Keratinocyte (primary cell): Measurements from ENCODE around the gene ZNF860. TPM values are rescaled to one million over a fixed set of nuclear protein-coding genes. Genes with fewer than 3 reads are reported as not detected.

Experiments used
- DNase-seq: peaks from one replicate; pipeline ENCODE4 v3.0.0-alpha.2; 2011; ENCODE audit warnings: low read depth, missing footprints, low spot score
- FAIRE-seq: peaks from 2 replicates; lab custom pipeline; 2011; peaks lifted over from hg19 to GRCh38; lab: Jason Lieb, UNC
- H2AFZ ChIP-seq: 2 replicates; pipeline ENCODE4 v1.6.0; 2012; ENCODE audit warnings: low read length, control low read depth, inconsistent platforms; ENCODE audit not compliant: control insufficient read depth
- H3K27ac ChIP-seq: 2 replicates; pipeline ENCODE4 v1.5.1; 2011; ENCODE audit warnings: low read length; ENCODE audit not compliant: control insufficient read depth, insufficient read depth
- H3K27me3 ChIP-seq: 3 replicates; pipeline ENCODE4 v1.6.0; 2011; ENCODE audit warnings: low read length; ENCODE audit not compliant: control insufficient read depth, insufficient read depth; ENCODE audit errors: extremely low read depth
- H3K36me3 ChIP-seq, 2 experiments: 2 replicates in 1 of 2; 3 replicates in 1 of 2; pipeline ENCODE4 v1.5.1; 2011; ENCODE audit warnings: low read length in 2 of 2, mild to moderate bottlenecking in 1 of 2; ENCODE audit not compliant: control insufficient read depth in 2 of 2, insufficient read depth in 2 of 2; ENCODE audit errors: extremely low read depth in 1 of 2
- H3K4me1 ChIP-seq: 3 replicates; pipeline ENCODE4 v1.5.1; 2011; ENCODE audit warnings: low read length; ENCODE audit not compliant: control insufficient read depth, insufficient read depth; ENCODE audit errors: extremely low read depth
- H3K4me2 ChIP-seq: 3 replicates; pipeline ENCODE4 v1.6.0; 2011; ENCODE audit warnings: low read depth, low read length; ENCODE audit not compliant: control insufficient read depth, insufficient read depth; ENCODE audit errors: extremely low read depth
- H3K4me3 ChIP-seq, 3 experiments: fragments of 200-600 bp in 1 of 3; sonication (generic) in 1 of 3; 2 replicates in 2 of 3; 3 replicates in 1 of 3; pipeline ENCODE4 v1.5.1; 2011 to 2016; ENCODE audit warnings: low read length in 3 of 3, mild to moderate bottlenecking in 3 of 3, control low read depth in 2 of 3, inconsistent platforms in 1 of 3, low read depth in 1 of 3, mixed read lengths in 1 of 3, mixed run types in 1 of 3, moderate library complexity in 1 of 3; ENCODE audit not compliant: control insufficient read depth in 2 of 3, insufficient read depth in 2 of 3; ENCODE audit errors: extremely low read depth in 1 of 3
- H3K79me2 ChIP-seq: 2 replicates; pipeline ENCODE4 v1.6.0; 2012; ENCODE audit warnings: low read length; ENCODE audit not compliant: control insufficient read depth, insufficient read depth
- H3K9ac ChIP-seq: 3 replicates; pipeline ENCODE4 v1.6.0; 2011; ENCODE audit warnings: low read length; ENCODE audit not compliant: control insufficient read depth, insufficient read depth; ENCODE audit errors: extremely low read depth
- H3K9me1 ChIP-seq: 3 replicates; pipeline ENCODE4 v1.6.0; 2011; ENCODE audit warnings: low read length; ENCODE audit not compliant: control insufficient read depth, insufficient read depth; ENCODE audit errors: extremely low read depth
- H3K9me3 ChIP-seq: 2 replicates; pipeline ENCODE4 v1.5.1; 2012; ENCODE audit warnings: low read depth, low read length; ENCODE audit not compliant: control insufficient read depth
- H4K20me1 ChIP-seq: 3 replicates; pipeline ENCODE4 v1.6.0; 2011; ENCODE audit warnings: low read length; ENCODE audit not compliant: control insufficient read depth, insufficient read depth; ENCODE audit errors: extremely low read depth
- CTCF ChIP-seq, 3 experiments: IDR thresholded peaks in 1 of 3; conservative IDR thresholded peaks in 1 of 3; optimal IDR thresholded peaks in 1 of 3; 2 replicates in 2 of 3; 3 replicates in 1 of 3; pipeline versions ENCODE3 to v1.5.1; 2011; ENCODE audit warnings: low read length in 3 of 3, mild to moderate bottlenecking in 3 of 3, moderate library complexity in 2 of 3, control low read depth in 1 of 3, inconsistent platforms in 1 of 3; ENCODE audit not compliant: insufficient read depth in 2 of 3; ENCODE audit errors: extremely low read depth in 1 of 3
- EZH2 ChIP-seq: IDR thresholded peaks from one replicate; pipeline ENCODE4 v1.6.1; 2012; ENCODE audit warnings: inconsistent platforms, mild to moderate bottlenecking, low read length, moderate library complexity
- dilution Hi-C: fragments of 300-500 bp; cut with MboI; formaldehyde crosslinking; loops from one replicate; pipeline ENCODE4 v1.7.0; 2020; ENCODE audit warnings: low sequenced_read_pairs; ENCODE audit not compliant: extremely low pct_ligation_motif_present
- polyA plus RNA-seq, 5 experiments: library from polyadenylated mRNA; depleted of rRNA in 3 of 5; stranded (reverse) in 3 of 5; stranded (forward) in 1 of 5; unstranded in 1 of 5; fragments of >200 nt; gene quantifications; 1 replicate in 1 of 5; 2 replicates in 3 of 5; 3 replicates in 1 of 5; pipeline versions ENCODE4 v1.2.1 to v1.2.3, GENCODE V29; 2011 to 2012; ENCODE audit warnings: missing spikeins in 2 of 5, low read depth in 1 of 5, low replicate concordance in 1 of 5

Gene ZNF860
- polyA plus RNA-seq, 1 donor (not counting 4 experiments of a cell fraction or from before 2014, with no cell fraction given) = 10.3 TPM

GRCh38 chr3:32021155-32021554, 39.6 kb downstream of the ZNF860 start:
- H3K36me3 ChIP-seq = no peaks in the 10 kb centered on the region
- H4K20me1 ChIP-seq = no peaks in the 10 kb centered on the region
- no peak overlapping the region for H3K4me2 ChIP-seq
- FAIRE-seq = no peak
- H3K27me3 ChIP-seq = no peaks in the 10 kb centered on the region
- no peak overlapping the region for H3K4me3 ChIP-seq
- no peak for TF ChIP-seq CTCF (optimal IDR thresholded peaks at IDR 0.05 in 1 of 3, IDR thresholded peaks at IDR 0.05 in 1 of 3, conservative IDR thresholded peaks at IDR 0.05 in 1 of 3; ENCODE audit: extremely low read depth in 1 of 3, insufficient read depth in 2 of 3, low read length in 3 of 3)
- TF ChIP-seq EZH2 = no peak
- no peaks in the 10 kb centered on the region for H3K9me1 ChIP-seq
- H3K9ac ChIP-seq = no peak overlapping the region
- DNase-seq = no peak
- no peak overlapping the region for H3K27ac ChIP-seq
- dilution Hi-C loops = loop anchor here (25.0 kb wide), 1 partner anchor 116 kb away; no protein-coding TSS in a partner anchor
- H3K4me1 ChIP-seq = no peaks in the 10 kb centered on the region
- H3K9me3 ChIP-seq = no peaks in the 10 kb centered on the region
- no peak overlapping the region for H2AFZ ChIP-seq
- H3K79me2 ChIP-seq = no peaks in the 10 kb centered on the region

GRCh38 chr3:32021748-32022147, 40.2 kb downstream of the ZNF860 start:
- no peak for DNase-seq
- no peaks in the 10 kb centered on the region for H3K9me1 ChIP-seq
- H3K9ac ChIP-seq = no peak overlapping the region
- no peaks in the 10 kb centered on the region for H3K27me3 ChIP-seq
- H3K79me2 ChIP-seq = no peaks in the 10 kb centered on the region
- no peaks in the 10 kb centered on the region for H3K4me1 ChIP-seq
- no peak for FAIRE-seq
- TF ChIP-seq CTCF (optimal IDR thresholded peaks at IDR 0.05 in 1 of 3, IDR thresholded peaks at IDR 0.05 in 1 of 3, conservative IDR thresholded peaks at IDR 0.05 in 1 of 3; ENCODE audit: extremely low read depth in 1 of 3, insufficient read depth in 2 of 3, low read length in 3 of 3) (no peak), EZH2 (no peak)
- H3K4me2 ChIP-seq = no peak overlapping the region
- dilution Hi-C loops = loop anchor here (25.0 kb wide), 1 partner anchor 116 kb away; no protein-coding TSS in a partner anchor
- no peaks in the 10 kb centered on the region for H3K9me3 ChIP-seq
- H3K27ac ChIP-seq = no peak overlapping the region
- H2AFZ ChIP-seq = no peak overlapping the region
- no peaks in the 10 kb centered on the region for H3K36me3 ChIP-seq
- no peak overlapping the region for H3K4me3 ChIP-seq
- no peaks in the 10 kb centered on the region for H4K20me1 ChIP-seq
